Measurements from ENCODE around the gene PRPF8. TPM values are rescaled to one million over a fixed set of nuclear protein-coding genes. Genes with fewer than 3 reads are reported as not detected.

PRPF8 gene
- total RNA-seq, 6 experiments from 2014 or later, result 224 to 285 (median 248) TPM

DNA sequence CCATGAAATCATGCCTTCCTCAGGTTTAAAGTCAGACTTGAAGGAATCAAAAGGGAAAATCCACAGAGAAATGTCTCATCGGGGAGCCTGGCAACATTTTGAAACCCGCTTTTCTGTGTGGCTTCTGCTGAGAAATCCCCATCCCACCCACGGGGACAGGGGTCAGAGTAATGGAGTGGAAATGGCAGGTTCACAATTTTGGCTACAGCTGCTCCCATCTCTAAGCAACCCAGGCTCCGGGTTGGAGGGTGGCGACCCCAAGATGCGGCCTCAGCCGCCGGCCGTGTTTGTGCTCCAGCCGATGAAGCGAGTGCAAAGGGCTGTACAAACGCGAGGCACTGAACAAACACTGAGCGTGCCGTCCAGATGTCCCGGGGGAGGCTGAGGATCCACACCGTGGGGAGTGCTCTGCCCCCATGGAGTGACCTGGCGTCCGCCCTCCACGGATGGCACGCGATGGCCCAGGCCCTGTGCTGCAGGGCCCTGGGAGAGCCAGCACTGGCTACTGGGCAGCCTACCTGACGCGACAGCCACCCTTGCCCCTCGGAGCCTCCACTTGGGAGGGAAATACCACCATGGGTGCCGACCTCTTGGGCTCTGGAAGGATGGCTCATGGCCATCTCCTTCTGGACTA is 78.2 kb downstream of the PRPF8 start:
- no peak for DNase-seq
- Mint-ChIP-seq H3K4me1 (ENCODE audit: low read depth) (peaks cover 6% of the 10 kb centered on the region), H3K27me3 (ENCODE audit: insufficient read depth) (peaks cover 3% of the 10 kb centered on the region; the same call in 1 of the 2 replicates), H3K27ac (no peak overlapping the region), H3K9me3 (peaks cover 6% of the 10 kb centered on the region), H3K4me3 (no peak overlapping the region), H3K36me3 (ENCODE audit: low read depth) (peaks cover 5% of the 10 kb centered on the region; the same call in 1 of the 2 replicates)
- TF ChIP-seq, protein P1, sequence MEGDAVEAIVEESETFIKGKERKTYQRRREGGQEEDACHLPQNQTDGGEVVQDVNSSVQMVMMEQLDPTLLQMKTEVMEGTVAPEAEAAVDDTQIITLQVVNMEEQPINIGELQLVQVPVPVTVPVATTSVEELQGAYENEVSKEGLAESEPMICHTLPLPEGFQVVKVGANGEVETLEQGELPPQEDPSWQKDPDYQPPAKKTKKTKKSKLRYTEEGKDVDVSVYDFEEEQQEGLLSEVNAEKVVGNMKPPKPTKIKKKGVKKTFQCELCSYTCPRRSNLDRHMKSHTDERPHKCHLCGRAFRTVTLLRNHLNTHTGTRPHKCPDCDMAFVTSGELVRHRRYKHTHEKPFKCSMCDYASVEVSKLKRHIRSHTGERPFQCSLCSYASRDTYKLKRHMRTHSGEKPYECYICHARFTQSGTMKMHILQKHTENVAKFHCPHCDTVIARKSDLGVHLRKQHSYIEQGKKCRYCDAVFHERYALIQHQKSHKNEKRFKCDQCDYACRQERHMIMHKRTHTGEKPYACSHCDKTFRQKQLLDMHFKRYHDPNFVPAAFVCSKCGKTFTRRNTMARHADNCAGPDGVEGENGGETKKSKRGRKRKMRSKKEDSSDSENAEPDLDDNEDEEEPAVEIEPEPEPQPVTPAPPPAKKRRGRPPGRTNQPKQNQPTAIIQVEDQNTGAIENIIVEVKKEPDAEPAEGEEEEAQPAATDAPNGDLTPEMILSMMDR (IDR thresholded peaks at IDR 0.05), result no peak

DNA sequence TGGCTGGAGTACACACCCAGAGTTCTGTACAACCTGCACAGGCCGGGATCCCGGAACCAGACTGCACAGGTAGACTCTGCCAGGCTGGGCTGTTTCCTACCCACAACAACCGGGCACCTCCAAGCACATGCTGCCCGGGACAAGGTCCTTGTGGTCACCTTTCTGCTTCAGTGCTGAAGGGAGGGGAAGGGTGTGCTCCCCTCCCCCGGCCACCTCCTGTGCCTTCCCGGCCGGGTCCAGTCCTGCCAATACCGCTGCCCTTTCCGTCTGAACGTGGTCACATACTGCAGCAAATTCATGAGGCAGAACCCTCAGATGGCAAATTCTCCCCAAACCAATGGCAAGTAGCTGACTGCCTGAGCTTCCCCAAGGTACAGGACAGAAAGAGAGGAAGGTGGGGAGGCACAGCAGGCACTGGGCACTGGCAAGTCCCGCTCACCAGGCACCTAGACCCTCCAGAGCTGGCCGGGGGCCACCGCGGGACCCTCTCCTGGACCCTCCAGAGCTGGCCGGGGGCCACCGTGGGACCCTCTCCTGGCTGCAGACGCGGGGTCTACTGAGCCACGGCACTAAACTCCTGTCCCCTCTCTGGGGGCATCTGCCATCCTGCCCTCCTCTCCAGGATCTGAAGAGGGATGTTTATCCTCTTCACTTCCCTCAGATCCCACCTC is 78.9 kb downstream of the PRPF8 start:
- peaks cover 3% of the 10 kb centered on the region; the same call in 1 of the 2 replicates for H3K27me3 Mint-ChIP-seq (ENCODE audit: insufficient read depth)
- TF ChIP-seq, protein P1 (IDR thresholded peaks at IDR 0.05), result no peak
- peaks cover 6% of the 10 kb centered on the region for H3K4me1 Mint-ChIP-seq (ENCODE audit: low read depth)
- no peak overlapping the region for H3K4me3 Mint-ChIP-seq
- H3K9me3 Mint-ChIP-seq, result peaks cover 13% of the 10 kb centered on the region
- no peak for DNase-seq
- H3K27ac Mint-ChIP-seq, result no peak overlapping the region
- H3K36me3 Mint-ChIP-seq (ENCODE audit: low read depth), result peaks cover 9% of the 10 kb centered on the region; the same call in 1 of the 2 replicates

DNA sequence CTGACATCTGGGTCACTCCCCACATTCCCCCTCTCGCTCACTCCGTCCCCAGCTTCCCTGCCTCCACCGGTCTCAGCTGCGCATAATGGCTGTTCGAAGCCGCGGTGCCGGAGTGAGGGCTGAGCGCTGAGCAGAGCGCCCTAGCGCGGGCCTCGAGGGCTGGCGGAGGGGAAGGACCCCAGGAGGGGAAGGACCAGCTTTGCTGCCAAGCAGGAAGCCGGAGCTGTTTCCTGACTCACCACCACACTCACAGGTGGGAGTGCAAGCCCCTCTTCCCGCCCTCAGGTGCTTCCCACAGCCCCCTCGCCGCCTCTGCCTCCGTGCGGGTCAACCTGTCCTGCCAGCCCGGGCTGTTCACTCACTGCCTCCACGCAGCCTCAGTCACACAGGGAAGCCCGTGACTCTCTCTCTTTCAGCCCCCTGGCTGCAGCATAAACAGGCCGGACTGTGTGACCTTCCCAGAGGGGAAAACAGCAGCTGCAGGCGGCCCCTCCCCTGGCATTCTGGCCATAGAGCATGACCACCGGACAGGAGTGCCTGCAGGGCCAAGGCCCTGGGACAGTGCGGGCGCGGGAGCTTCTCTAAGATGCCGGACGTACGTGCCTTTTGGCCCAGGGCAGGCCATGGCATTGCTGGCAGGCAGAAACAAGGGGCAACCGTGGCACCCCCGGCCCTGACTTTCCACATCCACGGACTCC is 79.7 kb downstream of the PRPF8 start:
- Mint-ChIP-seq H3K4me1 (ENCODE audit: low read depth) (peaks cover 6% of the 10 kb centered on the region), H3K27me3 (ENCODE audit: insufficient read depth) (peaks cover 3% of the 10 kb centered on the region; the same call in 1 of the 2 replicates)

DNA sequence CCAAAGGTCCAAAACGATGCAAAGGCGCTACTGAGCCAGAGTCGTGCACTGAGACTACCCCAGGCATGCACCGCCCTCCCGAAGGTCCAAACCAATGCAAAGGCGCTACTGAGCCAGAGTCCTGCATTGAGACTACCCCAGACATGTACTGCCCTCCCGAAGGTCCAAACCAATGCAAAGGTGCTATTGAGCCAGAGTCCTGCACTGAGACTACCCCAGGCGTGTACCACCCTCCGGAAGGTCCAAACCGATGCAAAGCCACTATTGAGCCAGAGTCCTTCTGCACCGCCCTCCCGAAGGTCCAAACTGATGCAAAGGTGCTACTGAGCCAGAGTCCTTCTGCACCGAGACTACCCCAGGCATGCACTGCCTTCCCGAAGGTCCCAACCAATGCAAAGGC is 83.1 kb downstream of the PRPF8 start:
- no peaks in the 10 kb centered on the region for H3K4me1 Mint-ChIP-seq (ENCODE audit: low read depth)
- no peak for DNase-seq
- no peak overlapping the region for H3K27ac Mint-ChIP-seq
- peaks cover 9% of the 10 kb centered on the region; the same call in 1 of the 2 replicates for H3K36me3 Mint-ChIP-seq (ENCODE audit: low read depth)
- H3K27me3 Mint-ChIP-seq (ENCODE audit: insufficient read depth), result peaks cover 5% of the 10 kb centered on the region; the same call in 1 of the 2 replicates
- H3K9me3 Mint-ChIP-seq, result peaks cover 16% of the 10 kb centered on the region
- H3K4me3 Mint-ChIP-seq, result no peak overlapping the region
- TF ChIP-seq, protein P1 (IDR thresholded peaks at IDR 0.05), result no peak

More for the DNA sequence above, 79.7 kb downstream of the PRPF8 start:
- H3K4me3 Mint-ChIP-seq, result no peak overlapping the region
- H3K9me3 Mint-ChIP-seq, result peaks cover 16% of the 10 kb centered on the region
- no peak for DNase-seq
- peaks cover 9% of the 10 kb centered on the region; the same call in 1 of the 2 replicates for H3K36me3 Mint-ChIP-seq (ENCODE audit: low read depth)
- no peak overlapping the region for H3K27ac Mint-ChIP-seq
- TF ChIP-seq, protein P1 (IDR thresholded peaks at IDR 0.05), result no peak

Other genes with a start within 250 kb of the PRPF8 start
- gene CRK, start 228.6 kb downstream of the PRPF8 start, total RNA-seq (2021; fragmentation: NEBNext Ultra II Directional; extraction: Animal tissue kit (Norgen Biotek cat#: 25700)), result 10 to 100 TPM; 71.1 to 83.1 (median 77.5) TPM
- 100 to 1,000 TPM; 310 to 400 (median 328) TPM for gene MYO1C, start 192.2 kb downstream of the PRPF8 start, total RNA-seq (2021; fragmentation: NEBNext Ultra II Directional; extraction: Animal tissue kit (Norgen Biotek cat#: 25700))
- gene INPP5K, start 168.3 kb downstream of the PRPF8 start, total RNA-seq (2021; fragmentation: NEBNext Ultra II Directional; extraction: Animal tissue kit (Norgen Biotek cat#: 25700)), result 10 to 100 TPM; 18.2 to 23.5 (median 20.3) TPM
- 10 to 100 TPM; 59.5 to 75.9 (median 67.7) TPM for gene PITPNA, start 122.1 kb downstream of the PRPF8 start, total RNA-seq (2021; fragmentation: NEBNext Ultra II Directional; extraction: Animal tissue kit (Norgen Biotek cat#: 25700))
- gene SLC43A2, start 56.0 kb downstream of the PRPF8 start, total RNA-seq (2021; fragmentation: NEBNext Ultra II Directional; extraction: Animal tissue kit (Norgen Biotek cat#: 25700)), result 10 to 100 TPM in 1 of 6 experiments, 1 to 10 TPM in 5; 6.4 to 11.2 (median 6.9) TPM
- gene SCARF1, start 39.1 kb downstream of the PRPF8 start, total RNA-seq (2021; fragmentation: NEBNext Ultra II Directional; extraction: Animal tissue kit (Norgen Biotek cat#: 25700)), result under 1 TPM; 0.09 to 0.38 (median 0.21) TPM
- gene RILP, start 35.0 kb downstream of the PRPF8 start, total RNA-seq (2021; fragmentation: NEBNext Ultra II Directional; extraction: Animal tissue kit (Norgen Biotek cat#: 25700)), result 1 to 10 TPM; 4.6 to 6.5 (median 5.0) TPM
- gene TLCD2, start 25.5 kb upstream of the PRPF8 start, total RNA-seq (2021; fragmentation: NEBNext Ultra II Directional; extraction: Animal tissue kit (Norgen Biotek cat#: 25700)), result 1 to 10 TPM; 2.7 to 3.8 (median 3.2) TPM
- gene WDR81, start 39.8 kb upstream of the PRPF8 start, total RNA-seq (2021; fragmentation: NEBNext Ultra II Directional; extraction: Animal tissue kit (Norgen Biotek cat#: 25700)), result 10 to 100 TPM; 12.5 to 18.1 (median 13.2) TPM
- not detected for gene SERPINF2, start 58.0 kb upstream of the PRPF8 start, total RNA-seq (2021; fragmentation: NEBNext Ultra II Directional; extraction: Animal tissue kit (Norgen Biotek cat#: 25700))
- gene SERPINF1, start 77.2 kb upstream of the PRPF8 start, total RNA-seq (2021; fragmentation: NEBNext Ultra II Directional; extraction: Animal tissue kit (Norgen Biotek cat#: 25700)), result 10 to 100 TPM; 12.0 to 46.8 (median 13.2) TPM
- gene SMYD4, start 145.0 kb upstream of the PRPF8 start, total RNA-seq (2021; fragmentation: NEBNext Ultra II Directional; extraction: Animal tissue kit (Norgen Biotek cat#: 25700)), result 10 to 100 TPM in 1 of 6 experiments, 1 to 10 TPM in 5; 6.3 to 10.3 (median 8.7) TPM
- gene RPA1, start 145.1 kb upstream of the PRPF8 start, total RNA-seq (2021; fragmentation: NEBNext Ultra II Directional; extraction: Animal tissue kit (Norgen Biotek cat#: 25700)), result 100 to 1,000 TPM in 4 of 6 experiments, 10 to 100 TPM in 2; 83.2 to 111 (median 108) TPM